ENCODE measurements around the gene GALNT14. TPM values are rescaled to one million over a fixed set of nuclear protein-coding genes. Genes with fewer than 3 reads are reported as not detected.
"Not testable (repeated sequence)": the region's sequence is repeated elsewhere in the genome, so short reads cannot be mapped to it uniquely, and the experiment has no call there.

The GALNT14 gene
- total RNA-seq, 1 donor from 2014 or later = 0.55 TPM

GRCh38 chr2:30910686-30911085 is 227.6 kb downstream of the GALNT14 start:
- DNase-seq (ENCODE audit: low spot score) (no peak), ATAC-seq (no peak)

DNA sequence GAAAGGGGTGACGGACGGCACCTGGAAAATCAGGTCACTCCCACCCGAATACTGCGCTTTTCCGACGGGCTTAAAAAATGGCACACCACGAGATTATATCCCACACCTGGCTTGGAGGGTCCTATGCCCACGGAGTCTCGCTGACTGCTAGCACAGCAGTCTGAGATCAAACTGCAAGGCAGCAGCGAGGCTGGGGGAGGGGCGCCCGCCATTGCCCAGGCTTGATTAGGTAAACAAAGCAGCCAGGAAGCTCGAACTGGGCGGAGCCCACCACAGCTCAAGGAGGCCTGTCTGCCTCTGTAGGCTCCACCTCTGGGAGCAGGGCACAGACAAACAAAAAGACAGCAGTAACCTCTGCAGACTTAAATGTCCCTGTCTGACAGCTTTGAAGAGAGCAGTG is 233.8 kb downstream of the GALNT14 start:
- DNase-seq (ENCODE audit: low spot score); ATAC-seq: not testable (repeated sequence)

GRCh38 chr2:30903326-30903725 is 234.9 kb downstream of the GALNT14 start:
- DNase-seq (ENCODE audit: low spot score) = no peak
- ATAC-seq = no peak

DNA sequence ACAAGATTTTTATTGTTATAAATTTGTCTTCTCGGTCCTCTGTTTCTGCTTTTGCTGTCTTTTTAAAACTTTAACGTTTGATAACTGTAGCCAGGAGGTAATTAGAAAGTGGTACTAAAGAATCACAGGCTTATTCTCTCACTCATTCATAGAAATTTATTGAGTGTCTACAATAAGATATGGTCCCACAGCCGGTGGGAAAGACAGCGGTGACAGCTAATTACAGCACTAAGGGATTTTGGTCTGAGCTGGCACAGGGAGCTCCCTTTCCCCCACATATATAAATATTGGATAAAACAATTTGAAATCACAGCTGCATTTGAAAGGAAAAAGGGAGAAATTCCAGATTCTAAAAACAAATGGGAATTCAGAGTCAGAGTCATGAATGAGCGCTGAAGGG is 237.9 kb downstream of the GALNT14 start:
- DNase-seq (ENCODE audit: low spot score) (no peak), ATAC-seq (no peak)

DNA sequence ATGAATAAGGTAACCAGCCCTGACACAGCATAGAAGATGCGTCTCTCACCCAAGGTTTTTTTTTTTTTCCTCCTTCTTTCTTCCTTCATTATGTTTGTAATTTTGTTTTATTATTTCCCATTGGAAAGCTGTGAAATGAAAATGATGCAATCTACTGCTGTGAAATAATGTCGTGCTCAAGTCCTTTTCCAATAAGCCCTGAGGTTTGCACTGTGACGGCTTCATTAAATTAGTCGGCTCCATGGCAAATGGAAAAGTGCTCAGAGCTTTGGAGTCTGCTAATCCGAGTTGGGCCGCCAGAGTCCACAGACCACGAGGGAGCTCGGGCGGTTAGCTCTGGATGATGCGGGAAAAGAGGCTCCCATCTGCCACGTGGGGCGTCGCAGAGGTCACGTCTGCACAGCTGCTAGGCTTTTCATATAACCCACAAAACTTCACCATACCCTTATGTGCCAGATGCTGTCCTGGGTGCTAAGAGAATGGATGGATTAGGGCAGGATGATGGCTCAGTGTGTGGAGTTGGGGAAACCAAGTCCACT is 238.7 kb downstream of the GALNT14 start:
- no peak for DNase-seq (ENCODE audit: low spot score)
- ATAC-seq = no peak

- DNase-seq (ENCODE audit: low spot score) = no peak
- no peak for ATAC-seq
Measured at GRCh38 chr2:30897539-30897938, 240.7 kb downstream of the GALNT14 start.

- DNase-seq (ENCODE audit: low spot score) (no peak), ATAC-seq (no peak)
Measured at GRCh38 chr2:30894498-30895119, 243.6 kb downstream of the GALNT14 start.

DNA sequence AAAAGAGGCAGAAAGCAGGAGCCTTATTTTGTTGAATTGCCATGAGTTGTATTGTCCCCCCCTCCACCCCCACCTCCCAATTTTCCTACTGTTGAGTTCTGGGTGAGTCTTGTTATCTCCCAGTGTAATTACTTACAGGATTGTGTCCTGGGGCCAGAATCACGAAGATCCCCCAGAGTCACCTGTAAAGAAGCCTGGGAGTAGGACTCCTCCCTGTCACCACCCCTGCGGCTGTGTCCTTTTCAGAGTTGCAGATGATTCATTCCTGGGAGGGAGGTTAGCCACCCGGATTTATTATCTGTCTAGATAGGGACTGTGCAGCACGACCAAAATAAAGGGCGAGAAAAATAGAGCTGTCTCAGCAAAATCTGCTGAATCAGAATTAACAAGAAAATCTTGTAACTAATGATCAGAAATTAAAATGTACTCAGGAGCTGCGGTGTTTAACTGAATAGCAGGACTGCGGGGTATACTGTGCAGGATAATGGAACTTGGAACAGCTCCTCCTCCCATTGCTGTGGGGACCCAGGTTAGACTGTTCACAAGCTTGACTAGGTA is 249.3 kb downstream of the GALNT14 start:
- ATAC-seq = no peak
- no peak for DNase-seq (ENCODE audit: low spot score)

DNA sequence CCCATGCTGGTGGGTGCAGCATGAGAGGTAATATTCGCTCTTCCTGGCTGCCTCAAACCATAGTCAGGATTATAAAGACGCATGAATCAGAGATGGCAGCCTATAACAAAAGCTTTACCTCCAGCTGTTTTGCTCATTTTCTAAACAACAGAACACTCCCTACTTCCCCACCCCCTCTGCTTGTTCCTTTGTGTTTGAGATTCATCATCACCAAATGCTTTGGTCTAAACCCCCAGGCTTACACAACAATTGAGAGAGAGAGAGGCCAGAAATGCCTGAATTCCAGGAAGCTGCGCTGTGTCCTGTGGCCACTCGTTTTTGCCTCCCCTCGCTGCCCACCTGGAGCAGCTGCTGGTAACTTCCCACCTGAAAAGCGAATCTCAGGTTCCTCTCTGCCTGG is 252.2 kb downstream of the GALNT14 start:
- no peak for ATAC-seq
- DNase-seq (ENCODE audit: low spot score) = no peak

- DNase-seq (ENCODE audit: low spot score) (no peak), ATAC-seq (no peak)
Measured at GRCh38 chr2:30883822-30884221, 254.4 kb downstream of the GALNT14 start.

- DNase-seq (ENCODE audit: low spot score) = no peak
- no peak for ATAC-seq
Measured at GRCh38 chr2:30883184-30883583, 255.1 kb downstream of the GALNT14 start.

GRCh38 chr2:30880516-30880915 is 257.7 kb downstream of the GALNT14 start:
- no peak for DNase-seq (ENCODE audit: low spot score)
- ATAC-seq = no peak

DNA sequence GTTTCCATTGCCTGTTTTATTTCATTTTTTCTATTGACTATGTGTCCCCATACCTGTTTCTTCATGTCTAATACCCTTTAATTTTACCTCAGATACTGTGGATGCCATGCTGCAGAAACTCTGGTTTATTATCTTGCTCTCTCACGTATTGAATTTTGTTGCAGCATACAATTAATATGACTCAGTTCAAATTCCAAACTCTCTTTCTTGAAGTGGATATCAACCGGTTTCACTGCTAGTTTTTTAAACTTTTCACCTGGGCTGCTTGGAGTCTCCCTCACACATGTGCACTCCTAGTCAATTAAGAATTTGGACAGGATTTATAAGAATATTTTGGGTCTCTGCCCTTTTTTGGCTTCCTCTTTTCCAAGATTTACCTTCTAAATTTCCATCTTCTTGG is 260.4 kb downstream of the GALNT14 start:
- ATAC-seq = no peak
- no peak for DNase-seq (ENCODE audit: low spot score)

GRCh38 chr2:30872797-30873196 is 265.4 kb downstream of the GALNT14 start:
- ATAC-seq = no peak
- no peak for DNase-seq (ENCODE audit: low spot score)

GRCh38 chr2:30871980-30872789 is 266.1 kb downstream of the GALNT14 start:
- no peak for ATAC-seq
- DNase-seq (ENCODE audit: low spot score) = no peak

GRCh38 chr2:30871440-30871839 is 266.8 kb downstream of the GALNT14 start:
- DNase-seq (ENCODE audit: low spot score) = no peak

GRCh38 chr2:30869988-30870387 is 268.3 kb downstream of the GALNT14 start:
- DNase-seq (ENCODE audit: low spot score) = no peak
- no peak for ATAC-seq

More at GRCh38 chr2:30871440-30871839, 266.8 kb downstream of the GALNT14 start:
- ATAC-seq = no peak

DNA sequence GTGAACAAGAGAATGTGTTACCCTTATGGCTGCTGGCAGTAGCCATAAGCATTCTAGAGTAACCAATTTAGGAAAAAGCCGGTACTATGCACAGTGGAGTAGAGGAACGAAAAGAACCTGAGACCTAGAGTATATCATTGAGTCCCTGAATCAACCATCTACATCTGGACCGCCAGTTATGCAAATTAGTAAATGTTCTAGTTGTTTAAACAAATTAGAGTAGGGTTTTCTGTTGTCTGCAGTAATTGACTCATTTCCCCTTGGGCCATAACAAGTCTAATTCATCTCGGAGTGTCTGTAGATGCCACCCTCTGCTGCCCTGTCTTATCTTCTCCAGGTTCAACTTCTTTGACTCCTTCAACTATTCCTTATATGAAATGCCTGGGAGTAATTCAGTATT is 270.9 kb downstream of the GALNT14 start:
- DNase-seq (ENCODE audit: low spot score) (no peak), ATAC-seq (no peak)

GRCh38 chr2:30866974-30867373 is 271.3 kb downstream of the GALNT14 start:
- no peak for DNase-seq (ENCODE audit: low spot score)
- no peak for ATAC-seq

- ATAC-seq = no peak
- no peak for DNase-seq (ENCODE audit: low spot score)
Measured at GRCh38 chr2:30865892-30866681, 272.2 kb downstream of the GALNT14 start.

DNA sequence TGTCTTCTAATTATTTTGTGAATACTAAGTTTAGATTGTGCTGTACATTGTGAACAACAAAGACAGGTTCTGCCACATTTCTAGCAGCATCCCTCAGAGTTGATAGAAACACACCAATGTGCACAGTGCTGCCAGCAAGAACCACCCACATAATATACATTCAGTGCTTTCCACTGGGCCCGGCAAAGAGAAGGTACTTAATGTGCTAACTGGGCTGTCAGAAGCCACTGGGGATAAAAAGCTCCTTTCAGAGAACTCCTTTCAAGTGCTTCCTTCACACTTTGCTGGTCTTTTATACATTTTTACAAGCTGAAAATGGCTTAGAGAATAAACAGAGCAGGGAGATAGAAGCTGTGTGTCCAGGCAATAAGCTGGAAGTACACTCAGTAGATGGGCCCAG is 273.0 kb downstream of the GALNT14 start:
- no peak for ATAC-seq
- DNase-seq (ENCODE audit: low spot score) = no peak
